ENCODE results near the gene CASKIN1.

The CASKIN1 gene

DNA sequence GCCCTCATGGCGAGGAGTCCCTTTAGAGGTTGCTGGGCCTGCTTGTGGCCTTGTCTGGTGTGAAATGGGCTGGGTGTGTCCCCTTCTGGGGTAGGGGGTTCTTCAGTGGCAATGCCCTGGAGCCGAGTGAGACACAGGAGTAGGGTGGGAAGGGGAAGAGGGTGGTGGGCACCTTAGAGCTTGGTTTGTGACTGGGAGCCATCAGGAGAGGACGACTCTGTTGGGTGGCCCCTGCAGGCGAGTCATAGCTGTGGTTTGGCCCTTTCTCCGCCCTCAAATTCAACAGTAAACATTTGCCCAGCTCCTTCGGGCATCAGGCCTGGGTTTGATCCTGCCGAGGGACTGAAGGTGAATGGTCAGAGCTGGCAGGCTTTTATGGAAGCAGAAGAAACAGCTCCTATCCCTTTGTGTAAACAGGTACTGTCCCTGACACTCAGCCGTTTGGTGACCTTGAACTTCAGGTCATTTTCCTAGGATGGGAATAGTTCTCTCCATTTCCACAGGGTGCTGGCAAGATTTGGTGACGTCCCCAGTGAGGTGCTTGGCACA is 29.9 kb upstream of the CASKIN1 start:
- TF ChIP-seq USF1 (IDR thresholded peaks at IDR 0.05), result no peak

GRCh38 chr16:2223942-2224486 is 27.6 kb upstream of the CASKIN1 start:
- TF ChIP-seq YY1 (IDR thresholded peaks at IDR 0.05; ENCODE audit: low read depth) (no peak), ZBTB7A (IDR thresholded peaks at IDR 0.05; ENCODE audit: low read depth) (peak; percentile 25; the same call in 1 of the 2 replicates), TEAD4 (IDR thresholded peaks at IDR 0.05) (no peak), CEBPB (IDR thresholded peaks at IDR 0.05) (no peak), RAD21 (IDR thresholded peaks at IDR 0.05; ENCODE audit: low read depth) (peak; percentile 34; the same call in 1 of the 2 replicates)

- TF ChIP-seq NFIC (IDR thresholded peaks at IDR 0.05) (peak; percentile 24; the same call in 1 of the 2 replicates), MAX (IDR thresholded peaks at IDR 0.05) (peak; percentile 92), TAF1 (IDR thresholded peaks at IDR 0.05; ENCODE audit: low read depth) (peak; percentile 94), RAD21 (IDR thresholded peaks at IDR 0.05; ENCODE audit: low read depth) (no peak), CREB1 (IDR thresholded peaks at IDR 0.05; ENCODE audit: low read depth) (peak; percentile 87), FOXM1 (IDR thresholded peaks at IDR 0.05; ENCODE audit: borderline replicate concordance, low read depth) (no peak), TCF12 (IDR thresholded peaks at IDR 0.05; ENCODE audit: low read depth) (0 out of 2 replicates have a peak, but pooled peaks have one; percentile 10), YY1 (IDR thresholded peaks at IDR 0.05; ENCODE audit: low read depth) (peak; percentile 95), TEAD4 (IDR thresholded peaks at IDR 0.05) (peak; percentile 21), EGR1 (IDR thresholded peaks at IDR 0.05) (peak; percentile 43; the same call in 1 of the 2 replicates), USF1 (IDR thresholded peaks at IDR 0.05) (0 out of 2 replicates have a peak, but pooled peaks have one; percentile 33), ZBTB7A (IDR thresholded peaks at IDR 0.05; ENCODE audit: low read depth) (no peak), CEBPB (IDR thresholded peaks at IDR 0.05) (peak; percentile 90), EP300 (IDR thresholded peaks at IDR 0.05; ENCODE audit: borderline replicate concordance) (no peak; the same call in 1 of the 2 replicates)
- TF ChIP-seq, protein P1, sequence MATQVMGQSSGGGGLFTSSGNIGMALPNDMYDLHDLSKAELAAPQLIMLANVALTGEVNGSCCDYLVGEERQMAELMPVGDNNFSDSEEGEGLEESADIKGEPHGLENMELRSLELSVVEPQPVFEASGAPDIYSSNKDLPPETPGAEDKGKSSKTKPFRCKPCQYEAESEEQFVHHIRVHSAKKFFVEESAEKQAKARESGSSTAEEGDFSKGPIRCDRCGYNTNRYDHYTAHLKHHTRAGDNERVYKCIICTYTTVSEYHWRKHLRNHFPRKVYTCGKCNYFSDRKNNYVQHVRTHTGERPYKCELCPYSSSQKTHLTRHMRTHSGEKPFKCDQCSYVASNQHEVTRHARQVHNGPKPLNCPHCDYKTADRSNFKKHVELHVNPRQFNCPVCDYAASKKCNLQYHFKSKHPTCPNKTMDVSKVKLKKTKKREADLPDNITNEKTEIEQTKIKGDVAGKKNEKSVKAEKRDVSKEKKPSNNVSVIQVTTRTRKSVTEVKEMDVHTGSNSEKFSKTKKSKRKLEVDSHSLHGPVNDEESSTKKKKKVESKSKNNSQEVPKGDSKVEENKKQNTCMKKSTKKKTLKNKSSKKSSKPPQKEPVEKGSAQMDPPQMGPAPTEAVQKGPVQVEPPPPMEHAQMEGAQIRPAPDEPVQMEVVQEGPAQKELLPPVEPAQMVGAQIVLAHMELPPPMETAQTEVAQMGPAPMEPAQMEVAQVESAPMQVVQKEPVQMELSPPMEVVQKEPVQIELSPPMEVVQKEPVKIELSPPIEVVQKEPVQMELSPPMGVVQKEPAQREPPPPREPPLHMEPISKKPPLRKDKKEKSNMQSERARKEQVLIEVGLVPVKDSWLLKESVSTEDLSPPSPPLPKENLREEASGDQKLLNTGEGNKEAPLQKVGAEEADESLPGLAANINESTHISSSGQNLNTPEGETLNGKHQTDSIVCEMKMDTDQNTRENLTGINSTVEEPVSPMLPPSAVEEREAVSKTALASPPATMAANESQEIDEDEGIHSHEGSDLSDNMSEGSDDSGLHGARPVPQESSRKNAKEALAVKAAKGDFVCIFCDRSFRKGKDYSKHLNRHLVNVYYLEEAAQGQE (IDR thresholded peaks at IDR 0.05; ENCODE audit: low read depth), result no peak
These were observed 27.0 kb upstream of the CASKIN1 start, which contains the start of gene E4F1 for GRCh38 chr16:2223221-2223941. TSS of gene E4F1 (plus strand) at chr16:2223591. CDS start at chr16:2223614, 23 bp downstream.

DNA sequence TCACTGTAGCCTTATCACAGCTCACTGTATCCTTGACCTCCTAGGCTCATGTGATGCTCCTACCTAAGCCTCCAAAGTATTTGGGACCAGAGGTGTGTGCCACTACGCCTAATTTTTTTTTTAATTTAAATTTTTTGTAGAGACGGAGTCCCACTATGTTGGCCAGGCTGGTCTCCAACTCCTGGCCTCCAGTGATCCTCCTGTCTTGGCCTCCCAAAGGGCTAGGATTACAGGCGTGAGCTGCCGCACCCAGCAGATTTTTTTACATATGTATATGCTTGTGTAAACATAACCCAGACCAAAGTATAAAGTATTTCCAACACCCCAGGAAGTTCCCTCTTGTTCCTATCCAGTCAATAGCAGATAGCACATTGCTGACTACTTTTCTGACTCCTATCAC is 19.9 kb upstream of the CASKIN1 start:
- TF ChIP-seq MAX (IDR thresholded peaks at IDR 0.05) (no peak), TAF1 (IDR thresholded peaks at IDR 0.05; ENCODE audit: low read depth) (no peak)

GRCh38 chr16:2214719-2214968 is 18.2 kb upstream of the CASKIN1 start, which contains the start of gene PGP:
TSS of gene PGP (minus strand) at chr16:2214840. CDS start at chr16:2214777, 63 bp downstream.
- TF ChIP-seq RAD21 (IDR thresholded peaks at IDR 0.05; ENCODE audit: low read depth) (no peak), TCF12 (IDR thresholded peaks at IDR 0.05; ENCODE audit: low read depth) (no peak), CEBPB (IDR thresholded peaks at IDR 0.05) (no peak), USF1 (IDR thresholded peaks at IDR 0.05) (no peak), ZBTB7A (IDR thresholded peaks at IDR 0.05; ENCODE audit: low read depth) (no peak), EGR1 (IDR thresholded peaks at IDR 0.05) (peak; percentile 67; the same call in 1 of the 2 replicates), YY1 (IDR thresholded peaks at IDR 0.05; ENCODE audit: low read depth) (0 out of 2 replicates have a peak, but pooled peaks have one; percentile 45)

- TF ChIP-seq MAX (IDR thresholded peaks at IDR 0.05) (peak; percentile 43; the same call in 1 of the 2 replicates), CEBPB (IDR thresholded peaks at IDR 0.05) (no peak), EGR1 (IDR thresholded peaks at IDR 0.05) (peak; percentile 84)
These were observed 17.7 kb upstream of the CASKIN1 start for GRCh38 chr16:2213817-2214718.

Measured in Ishikawa (cell line).